ENCODE data around the gene ZNF326. TPM values are rescaled to one million over a fixed set of nuclear protein-coding genes. Genes with fewer than 3 reads are reported as not detected.
A peak's percentile ranks its signal among the peaks of the same experiment; 100 is the strongest.

ZNF326 gene
- total and polyA plus RNA-seq, 10 of the 15 experiments (the other 5 are each of a cell fraction or from before 2014, with no cell fraction given): 7.1 to 29.4 (median 21.9) TPM

DNA sequence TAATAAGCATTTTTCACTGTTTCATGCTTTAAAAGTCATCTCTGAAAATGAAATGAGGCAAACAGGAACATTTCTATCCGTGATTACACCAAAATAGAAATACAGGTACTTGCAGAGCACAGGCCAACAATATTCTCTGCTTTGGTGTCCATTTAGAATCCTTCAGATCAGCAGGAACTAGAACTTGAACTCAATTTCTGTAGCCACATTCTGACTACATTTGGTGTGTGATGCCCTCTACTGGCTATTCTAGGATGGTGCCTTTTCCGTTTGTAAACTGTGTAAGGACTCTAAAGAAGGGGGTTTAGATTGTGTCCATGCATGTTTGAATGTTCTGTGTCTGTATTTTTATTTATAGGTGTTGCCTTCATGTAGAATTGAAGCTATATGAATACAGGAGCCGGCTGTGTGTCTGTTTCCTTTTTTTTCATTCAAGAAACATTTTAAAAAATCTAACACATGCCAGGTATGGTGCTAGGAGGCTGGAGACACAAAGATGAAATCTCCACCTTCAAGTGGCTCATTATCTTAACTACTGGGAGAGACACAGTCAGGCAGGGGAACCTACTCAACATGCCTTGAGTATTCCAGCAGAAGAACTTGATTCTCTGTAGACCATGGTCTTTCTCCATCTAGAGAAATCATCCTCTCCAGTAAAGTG is 7.6 kb upstream of the ZNF326 start:
- no peak overlapping the region for H3K27ac ChIP-seq (ENCODE audit: control insufficient read depth, insufficient read depth)
- peak; percentile 45 for DNase-seq (ENCODE audit: low read depth, low spot score)
- no peaks in the 10 kb centered on the region for H3K36me3 ChIP-seq (ENCODE audit: control insufficient read depth in 2 of 2, insufficient read depth in 2 of 2, low read length in 1 of 2)
- H3K4me1 ChIP-seq (ENCODE audit: control insufficient read depth, insufficient read depth, low read length): no peaks in the 10 kb centered on the region
- ATAC-seq: peak; percentile 94
- in situ Hi-C loops (cut with MboI): loop anchor here (5.0 to 25.0 kb wide), 3 partner anchors 185 to 475 kb away; partner anchors contain the start of genes LRRC8B and LRRC8C
- BruUV-seq (replicated peaks): no TSS peak
- H3K79me2 ChIP-seq (ENCODE audit: control insufficient read depth, insufficient read depth, low read length): no peaks in the 10 kb centered on the region
- ChIA-PET CTCF (interaction anchor here (0.7 to 5.5 kb wide), 26 partner anchors 9 to 504 kb away, joined by 3 to 71 read pairs (median 4); no protein-coding TSS in a partner anchor), RAD21 (ENCODE audit: unreplicated experiment) (interaction anchor here (0.6 to 2.5 kb wide), 7 partner anchors 9 to 206 kb away, joined by 3 to 11 read pairs (median 4); no protein-coding TSS in a partner anchor), POLR2A (no interaction called here), SMC1A (ENCODE audit: uncharacterized antibody, unreplicated experiment) (interaction anchor here (0.6 to 6.8 kb wide), 16 partner anchors 11 to 503 kb away, joined by 3 to 41 read pairs (median 4); no protein-coding TSS in a partner anchor)
- no peak overlapping the region for H3K9ac ChIP-seq (ENCODE audit: control insufficient read depth, insufficient read depth, low read length)
- intact Hi-C loops (cut with micrococcal nuclease; ENCODE audit: unreplicated experiment): loop anchor here (1.0 to 5.0 kb wide), 4 partner anchors 144 to 505 kb away; no protein-coding TSS in a partner anchor
- no peak overlapping the region for H3K4me3 ChIP-seq
- no peaks in the 10 kb centered on the region for H3K27me3 ChIP-seq (replicated peaks in 1 of 2; ENCODE audit: control insufficient read depth in 2 of 2, insufficient read depth in 2 of 2, low read length in 1 of 2)
- no peak overlapping the region for H3K4me2 ChIP-seq (ENCODE audit: control insufficient read depth, insufficient read depth)
- H3K9me3 ChIP-seq (replicated peaks; ENCODE audit: control insufficient read depth, insufficient read depth, low read length): no peaks in the 10 kb centered on the region
- 0% methylated on average over 3 of the region's 3 CpGs for WGBS (ENCODE audit: insufficient coverage, insufficient replicate concordance, low lambda C conversion rate, missing lambda C conversion rate)
- no peaks in the 10 kb centered on the region for H4K20me1 ChIP-seq (ENCODE audit: control insufficient read depth, insufficient read depth)
- H2AFZ ChIP-seq (ENCODE audit: control insufficient read depth, low read depth, low read length): no peak overlapping the region
- peak; percentile 99 for FAIRE-seq
- TF ChIP-seq, protein P1, sequence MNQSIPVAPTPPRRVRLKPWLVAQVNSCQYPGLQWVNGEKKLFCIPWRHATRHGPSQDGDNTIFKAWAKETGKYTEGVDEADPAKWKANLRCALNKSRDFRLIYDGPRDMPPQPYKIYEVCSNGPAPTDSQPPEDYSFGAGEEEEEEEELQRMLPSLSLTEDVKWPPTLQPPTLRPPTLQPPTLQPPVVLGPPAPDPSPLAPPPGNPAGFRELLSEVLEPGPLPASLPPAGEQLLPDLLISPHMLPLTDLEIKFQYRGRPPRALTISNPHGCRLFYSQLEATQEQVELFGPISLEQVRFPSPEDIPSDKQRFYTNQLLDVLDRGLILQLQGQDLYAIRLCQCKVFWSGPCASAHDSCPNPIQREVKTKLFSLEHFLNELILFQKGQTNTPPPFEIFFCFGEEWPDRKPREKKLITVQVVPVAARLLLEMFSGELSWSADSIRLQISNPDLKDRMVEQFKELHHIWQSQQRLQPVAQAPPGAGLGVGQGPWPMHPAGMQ (IDR thresholded peaks at IDR 0.05; ENCODE audit: borderline replicate concordance): no peak
- TF ChIP-seq STAT3 (IDR thresholded peaks at IDR 0.05; ENCODE audit: low read depth, low read length) (no peak), SMC3 (IDR thresholded peaks at IDR 0.05; ENCODE audit: borderline replicate concordance, low read length) (peak; percentile 94), RUNX3 (IDR thresholded peaks at IDR 0.05; ENCODE audit: low read length) (peak; percentile 21; the same call in 1 of the 2 replicates), CHD2 (IDR thresholded peaks at IDR 0.05; ENCODE audit: borderline replicate concordance, low read depth, low read length) (no peak), RFX5 (IDR thresholded peaks at IDR 0.05; ENCODE audit: low read depth, low read length) (no peak), RAD21 (IDR thresholded peaks at IDR 0.05; ENCODE audit: insufficient read depth, low read depth, low read length) (peak; percentile 98), CEBPB (IDR thresholded peaks at IDR 0.05; ENCODE audit: borderline replicate concordance in 1 of 2, low read depth in 2 of 2, low read length in 2 of 2) (no peak), CREB1 (IDR thresholded peaks at IDR 0.05; ENCODE audit: low read depth) (no peak), NFIC (IDR thresholded peaks at IDR 0.05; ENCODE audit: low read depth, low read length) (no peak), CHD4 (IDR thresholded peaks at IDR 0.05) (no peak), NRF1 (conservative IDR thresholded peaks at IDR 0.05; ENCODE audit: low read depth, low read length) (no peak)
- TF ChIP-seq, protein P2, sequence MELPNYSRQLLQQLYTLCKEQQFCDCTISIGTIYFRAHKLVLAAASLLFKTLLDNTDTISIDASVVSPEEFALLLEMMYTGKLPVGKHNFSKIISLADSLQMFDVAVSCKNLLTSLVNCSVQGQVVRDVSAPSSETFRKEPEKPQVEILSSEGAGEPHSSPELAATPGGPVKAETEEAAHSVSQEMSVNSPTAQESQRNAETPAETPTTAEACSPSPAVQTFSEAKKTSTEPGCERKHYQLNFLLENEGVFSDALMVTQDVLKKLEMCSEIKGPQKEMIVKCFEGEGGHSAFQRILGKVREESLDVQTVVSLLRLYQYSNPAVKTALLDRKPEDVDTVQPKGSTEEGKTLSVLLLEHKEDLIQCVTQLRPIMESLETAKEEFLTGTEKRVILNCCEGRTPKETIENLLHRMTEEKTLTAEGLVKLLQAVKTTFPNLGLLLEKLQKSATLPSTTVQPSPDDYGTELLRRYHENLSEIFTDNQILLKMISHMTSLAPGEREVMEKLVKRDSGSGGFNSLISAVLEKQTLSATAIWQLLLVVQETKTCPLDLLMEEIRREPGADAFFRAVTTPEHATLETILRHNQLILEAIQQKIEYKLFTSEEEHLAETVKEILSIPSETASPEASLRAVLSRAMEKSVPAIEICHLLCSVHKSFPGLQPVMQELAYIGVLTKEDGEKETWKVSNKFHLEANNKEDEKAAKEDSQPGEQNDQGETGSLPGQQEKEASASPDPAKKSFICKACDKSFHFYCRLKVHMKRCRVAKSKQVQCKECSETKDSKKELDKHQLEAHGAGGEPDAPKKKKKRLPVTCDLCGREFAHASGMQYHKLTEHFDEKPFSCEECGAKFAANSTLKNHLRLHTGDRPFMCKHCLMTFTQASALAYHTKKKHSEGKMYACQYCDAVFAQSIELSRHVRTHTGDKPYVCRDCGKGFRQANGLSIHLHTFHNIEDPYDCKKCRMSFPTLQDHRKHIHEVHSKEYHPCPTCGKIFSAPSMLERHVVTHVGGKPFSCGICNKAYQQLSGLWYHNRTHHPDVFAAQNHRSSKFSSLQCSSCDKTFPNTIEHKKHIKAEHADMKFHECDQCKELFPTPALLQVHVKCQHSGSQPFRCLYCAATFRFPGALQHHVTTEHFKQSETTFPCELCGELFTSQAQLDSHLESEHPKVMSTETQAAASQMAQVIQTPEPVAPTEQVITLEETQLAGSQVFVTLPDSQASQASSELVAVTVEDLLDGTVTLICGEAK (IDR thresholded peaks at IDR 0.05; ENCODE audit: borderline replicate concordance): no peak
- TF ChIP-seq, protein P3, sequence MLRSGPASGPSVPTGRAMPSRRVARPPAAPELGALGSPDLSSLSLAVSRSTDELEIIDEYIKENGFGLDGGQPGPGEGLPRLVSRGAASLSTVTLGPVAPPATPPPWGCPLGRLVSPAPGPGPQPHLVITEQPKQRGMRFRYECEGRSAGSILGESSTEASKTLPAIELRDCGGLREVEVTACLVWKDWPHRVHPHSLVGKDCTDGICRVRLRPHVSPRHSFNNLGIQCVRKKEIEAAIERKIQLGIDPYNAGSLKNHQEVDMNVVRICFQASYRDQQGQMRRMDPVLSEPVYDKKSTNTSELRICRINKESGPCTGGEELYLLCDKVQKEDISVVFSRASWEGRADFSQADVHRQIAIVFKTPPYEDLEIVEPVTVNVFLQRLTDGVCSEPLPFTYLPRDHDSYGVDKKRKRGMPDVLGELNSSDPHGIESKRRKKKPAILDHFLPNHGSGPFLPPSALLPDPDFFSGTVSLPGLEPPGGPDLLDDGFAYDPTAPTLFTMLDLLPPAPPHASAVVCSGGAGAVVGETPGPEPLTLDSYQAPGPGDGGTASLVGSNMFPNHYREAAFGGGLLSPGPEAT (IDR thresholded peaks at IDR 0.05; ENCODE audit: low read depth): no peak
- TF ChIP-seq, protein P4, sequence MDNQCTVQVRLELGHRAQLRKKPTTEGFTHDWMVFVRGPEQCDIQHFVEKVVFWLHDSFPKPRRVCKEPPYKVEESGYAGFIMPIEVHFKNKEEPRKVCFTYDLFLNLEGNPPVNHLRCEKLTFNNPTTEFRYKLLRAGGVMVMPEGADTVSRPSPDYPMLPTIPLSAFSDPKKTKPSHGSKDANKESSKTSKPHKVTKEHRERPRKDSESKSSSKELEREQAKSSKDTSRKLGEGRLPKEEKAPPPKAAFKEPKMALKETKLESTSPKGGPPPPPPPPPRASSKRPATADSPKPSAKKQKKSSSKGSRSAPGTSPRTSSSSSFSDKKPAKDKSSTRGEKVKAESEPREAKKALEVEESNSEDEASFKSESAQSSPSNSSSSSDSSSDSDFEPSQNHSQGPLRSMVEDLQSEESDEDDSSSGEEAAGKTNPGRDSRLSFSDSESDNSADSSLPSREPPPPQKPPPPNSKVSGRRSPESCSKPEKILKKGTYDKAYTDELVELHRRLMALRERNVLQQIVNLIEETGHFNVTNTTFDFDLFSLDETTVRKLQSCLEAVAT (IDR thresholded peaks at IDR 0.05): no peak
